OCI-LY1 (cell line): ENCODE data around the gene BCL2.
A peak's percentile ranks its signal among the peaks of the same experiment; 100 is the strongest.

Source experiments
- CTCF ChIP-seq: fragments of 200-600 bp; sonication (generic), shearing (Covaris generic); IDR thresholded peaks from 2 replicates; pipeline ENCODE4 v1.5.1; 2017; ENCODE audit warnings: mild to moderate bottlenecking, antibody characterized with exemption, low read length, moderate library complexity, mixed read lengths
- EZH2 ChIP-seq: fragments of 200-600 bp; sonication (generic), shearing (Covaris generic); IDR thresholded peaks from 2 replicates; pipeline ENCODE4 v1.8.0; 2017; ENCODE audit warnings: borderline replicate concordance, mixed run types, mild to moderate bottlenecking, antibody characterized with exemption, low read length, moderate library complexity, mixed read lengths

DNA sequence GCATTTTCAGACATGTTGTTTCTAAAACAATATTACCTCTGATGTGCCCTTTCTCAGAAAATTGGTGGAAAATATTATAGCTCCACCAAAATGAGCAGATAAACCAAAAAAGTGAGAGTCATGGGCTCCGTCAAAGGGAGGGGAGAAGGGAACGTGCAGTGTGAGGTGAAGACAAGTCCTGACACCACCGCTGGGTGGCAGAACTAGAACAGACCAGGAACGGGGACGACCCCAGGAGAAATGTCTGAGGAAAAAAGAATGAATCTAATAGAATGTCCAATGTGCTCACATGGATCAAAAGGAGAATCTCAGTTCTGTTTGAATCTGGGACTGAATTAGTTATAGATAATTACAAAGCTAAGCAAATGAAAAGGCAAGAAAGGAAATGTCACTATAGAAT lies 22.6 kb upstream of the BCL2 start:
- peak; percentile 89 for TF ChIP-seq CTCF
- no peak for TF ChIP-seq EZH2
